Stimulated activated CD4-positive, alpha-beta T cell treated with anti-CD3 and anti-CD28 coated beads, TNF-alpha, amount 100 ng/mL, for 24 hours (primary cell): Measurements from ENCODE around the gene GHR.

Experiments
- DNase-seq, 3 experiments: peaks; one replicate each; pipeline ENCODE4 v3.0.0-alpha.2; 2020; ENCODE audit warnings: low read depth in 3 of 3

The GHR gene

DNA sequence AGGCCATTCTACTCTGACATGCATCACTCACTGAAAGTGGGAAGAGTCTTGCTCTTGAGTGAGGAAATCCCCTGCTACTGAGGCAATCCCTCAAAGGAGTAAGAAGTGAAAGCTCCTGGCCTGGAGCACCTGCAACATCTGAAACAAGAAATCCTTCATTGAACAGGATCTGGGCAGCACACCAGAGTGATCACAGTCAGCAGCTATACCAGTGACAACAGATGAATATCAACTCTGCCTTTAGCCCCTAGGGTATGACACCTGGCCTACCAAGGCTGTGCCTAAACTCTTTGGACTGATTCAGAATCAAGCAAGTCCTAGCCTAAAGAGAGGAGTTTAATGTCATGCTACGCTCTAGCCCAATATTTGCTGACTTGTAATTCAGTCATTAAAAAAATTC, 177.2 kb downstream of the GHR start:
- no peak for DNase-seq

DNA sequence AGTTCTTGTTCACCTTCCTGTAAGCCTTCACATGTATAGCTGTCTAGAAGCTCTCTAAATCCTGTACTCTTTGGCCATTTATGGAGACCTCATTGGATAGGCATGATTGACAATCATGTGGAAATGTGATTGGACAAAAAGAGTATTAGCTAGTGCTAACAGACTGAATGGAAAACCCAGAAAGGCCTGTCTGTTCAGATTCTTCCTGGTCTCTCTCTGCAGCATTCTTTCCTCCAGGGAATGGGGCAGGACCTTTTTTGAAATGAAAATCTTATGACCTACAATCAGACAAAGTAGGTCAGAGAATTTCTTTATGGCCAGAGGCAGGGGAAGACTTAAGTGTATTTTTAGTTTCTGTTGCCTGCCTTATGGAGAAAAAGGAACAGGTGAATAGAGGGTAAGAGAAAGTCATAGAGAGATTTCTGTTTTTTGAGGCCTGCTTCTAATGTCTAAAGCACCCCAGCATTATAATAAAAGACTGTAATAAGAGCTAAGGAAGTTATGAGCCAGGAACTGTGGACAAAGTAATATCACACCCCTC, 181.0 kb downstream of the GHR start:
- DNase-seq, result no peak

DNA sequence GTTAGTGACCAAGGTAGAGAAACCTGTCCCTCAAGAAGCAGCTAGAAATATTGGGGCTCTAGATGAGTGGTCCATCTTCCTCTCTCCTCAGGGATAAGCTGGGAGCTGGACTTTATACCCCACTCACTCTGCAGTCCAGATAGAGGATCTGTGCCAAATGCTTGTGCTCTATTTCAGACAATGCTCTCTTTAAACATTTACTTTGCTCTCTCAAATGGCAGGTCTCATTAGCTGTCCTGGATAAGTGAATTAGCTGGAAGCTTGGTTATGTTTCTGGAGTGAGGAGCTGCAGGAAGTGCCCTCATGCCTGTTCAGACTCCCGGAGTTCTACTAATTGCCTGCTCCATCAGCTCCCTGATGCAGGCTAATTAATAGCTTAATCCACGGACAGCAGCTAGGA, 182.3 kb downstream of the GHR start:
- no peak for DNase-seq

DNA sequence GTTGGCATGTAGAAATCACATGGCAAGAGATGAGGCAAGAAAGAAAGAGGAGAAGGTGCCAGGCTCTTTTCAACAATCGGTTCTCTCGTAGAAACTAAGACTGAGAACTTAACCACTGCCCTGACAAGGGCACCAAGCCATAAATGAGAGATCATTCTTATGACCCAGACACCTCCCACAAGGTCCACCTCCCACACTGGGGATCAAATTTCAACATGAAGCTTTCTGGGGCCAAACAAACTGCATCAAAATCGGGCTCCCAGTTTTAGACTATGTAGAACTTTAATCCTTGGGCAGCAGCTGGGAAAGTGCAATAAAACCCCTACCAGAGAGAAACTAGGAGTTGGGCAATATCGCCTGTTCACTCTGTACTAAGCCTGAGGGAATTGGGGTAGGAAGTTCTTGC, 183.2 kb downstream of the GHR start:
- DNase-seq, result no peak

DNA sequence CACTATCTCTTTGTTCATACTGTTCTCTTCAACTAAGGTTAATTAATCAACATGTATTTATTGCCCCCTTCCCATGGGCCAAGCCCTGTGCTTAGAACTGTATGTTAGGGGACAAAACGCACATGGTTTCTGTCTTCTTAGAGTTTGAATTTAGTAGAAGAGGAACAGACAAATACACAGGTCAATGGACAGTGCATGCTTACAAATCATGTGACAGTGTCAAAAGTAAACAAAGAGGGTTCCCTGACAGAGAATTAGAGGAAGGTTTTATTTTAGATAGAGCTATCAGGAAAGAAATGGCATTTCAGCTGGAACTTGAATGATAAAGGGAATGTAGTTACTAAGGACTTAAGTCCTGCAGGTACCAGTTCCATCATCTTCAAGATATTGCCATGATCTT, 188.2 kb downstream of the GHR start:
- DNase-seq, result no peak

DNA sequence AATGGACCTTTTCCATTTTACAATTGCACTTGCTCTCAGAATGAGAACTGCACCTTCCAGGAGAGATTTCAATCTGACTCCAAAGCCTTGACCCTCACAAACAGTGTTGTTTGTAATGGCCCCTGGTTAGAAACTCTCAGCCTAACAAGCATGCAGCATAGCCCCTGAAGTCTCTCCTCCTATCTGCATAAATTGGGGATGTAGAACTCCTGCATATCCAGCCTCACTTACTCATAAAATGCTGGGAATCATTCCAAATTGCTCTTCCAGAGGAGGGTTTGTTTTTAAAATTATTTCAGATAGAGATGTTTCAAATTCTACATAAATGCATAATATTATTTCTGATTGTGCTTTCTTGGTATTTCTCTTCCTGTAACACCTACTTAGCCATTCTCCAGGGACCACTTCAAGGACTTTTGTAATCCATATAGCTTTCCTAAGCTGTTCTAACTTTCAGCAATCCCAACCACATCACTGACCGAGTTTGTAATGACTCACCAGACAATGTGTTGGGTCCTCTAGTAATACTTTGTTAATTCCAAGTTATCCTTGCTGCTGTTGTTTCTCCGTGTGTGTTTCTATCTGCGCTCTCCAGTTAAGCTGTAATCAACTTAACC, 189.6 kb downstream of the GHR start:
- no peak for DNase-seq

DNA sequence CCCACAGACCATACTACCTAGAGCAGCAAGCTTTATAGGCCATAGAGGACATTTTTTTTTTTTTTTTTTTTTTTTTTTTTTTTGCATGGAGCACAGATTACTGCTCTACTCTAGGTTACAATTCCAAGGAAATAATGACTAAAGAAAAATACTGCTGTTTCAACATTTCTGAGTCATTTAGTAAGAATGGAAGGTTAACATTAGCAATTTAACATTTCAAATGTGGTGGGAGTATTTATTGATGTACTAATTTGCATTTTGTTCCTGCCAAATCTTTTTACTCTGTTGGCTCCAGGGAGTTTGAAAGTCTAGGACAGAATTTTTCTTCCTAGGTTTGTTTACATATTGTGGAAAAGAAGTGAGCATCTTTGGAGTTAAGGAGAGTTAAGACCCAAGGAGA, 191.3 kb downstream of the GHR start:
- no peak for DNase-seq

DNA sequence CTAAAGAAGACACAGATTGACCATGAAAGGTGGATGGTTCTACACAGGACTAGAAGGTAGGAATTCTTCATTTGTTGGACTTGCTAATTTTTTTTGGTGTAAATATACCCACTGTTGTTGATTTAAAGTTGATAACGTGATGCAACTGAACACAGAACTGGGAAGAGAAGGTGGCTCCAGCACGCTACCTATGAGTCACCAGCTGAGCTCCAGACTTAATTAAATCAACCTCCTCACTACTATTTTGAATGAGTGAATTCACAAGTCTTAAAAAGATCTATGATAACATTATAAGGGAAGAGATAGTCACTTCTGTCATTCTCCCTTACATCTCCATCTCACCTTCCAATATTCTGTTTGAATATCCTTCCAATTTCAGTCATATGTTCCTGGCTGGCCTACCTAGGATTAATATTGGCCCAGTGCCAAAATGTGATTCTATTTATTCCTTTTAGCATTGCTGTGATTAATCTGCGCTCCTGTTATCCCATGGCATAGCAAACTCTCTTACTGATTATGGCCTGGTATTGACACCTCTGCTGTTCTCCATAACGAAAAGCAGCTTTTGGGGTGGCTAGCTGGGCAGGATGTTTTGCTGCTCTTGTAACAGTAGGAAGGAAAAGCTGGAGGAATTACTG, 197.5 kb downstream of the GHR start:
- no peak for DNase-seq

DNA sequence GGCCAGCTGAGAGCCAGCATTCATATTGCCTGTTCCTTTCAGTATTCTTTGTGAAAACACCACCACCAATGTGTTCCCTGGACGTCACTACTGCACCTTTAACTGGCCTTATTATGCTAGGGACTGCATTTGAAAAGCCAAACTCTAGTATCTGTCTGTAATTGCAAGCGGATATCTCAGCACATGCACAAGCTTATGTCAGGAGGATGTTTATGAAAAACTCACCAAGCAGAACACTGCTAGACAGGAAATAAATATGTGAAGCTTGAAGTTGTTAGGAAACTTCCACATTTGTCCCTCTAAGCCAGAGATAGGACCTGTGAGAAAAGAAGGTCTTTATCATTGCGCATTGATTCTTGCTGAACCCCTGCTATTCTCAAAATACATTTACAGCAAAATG, 198.0 kb downstream of the GHR start:
- DNase-seq, result no peak

DNA sequence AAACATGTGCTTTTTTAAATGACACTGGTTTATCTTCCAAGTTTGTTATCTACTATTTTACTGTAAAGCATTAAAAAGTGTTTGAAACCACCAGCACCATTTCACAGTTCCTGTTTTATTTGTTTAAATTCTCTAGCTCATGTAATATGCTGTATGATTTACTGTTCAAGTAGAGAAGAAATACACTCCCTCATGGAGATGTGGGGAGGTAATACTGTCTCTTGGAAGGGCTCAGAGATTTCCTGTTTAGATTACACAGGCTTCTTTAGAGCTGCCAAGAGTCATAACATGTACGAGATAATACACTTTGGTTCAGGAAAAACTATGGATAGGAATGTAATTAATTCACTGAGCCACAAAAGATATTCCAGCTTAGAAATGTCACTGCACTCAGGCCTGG, 198.4 kb downstream of the GHR start:
- DNase-seq, result no peak

DNA sequence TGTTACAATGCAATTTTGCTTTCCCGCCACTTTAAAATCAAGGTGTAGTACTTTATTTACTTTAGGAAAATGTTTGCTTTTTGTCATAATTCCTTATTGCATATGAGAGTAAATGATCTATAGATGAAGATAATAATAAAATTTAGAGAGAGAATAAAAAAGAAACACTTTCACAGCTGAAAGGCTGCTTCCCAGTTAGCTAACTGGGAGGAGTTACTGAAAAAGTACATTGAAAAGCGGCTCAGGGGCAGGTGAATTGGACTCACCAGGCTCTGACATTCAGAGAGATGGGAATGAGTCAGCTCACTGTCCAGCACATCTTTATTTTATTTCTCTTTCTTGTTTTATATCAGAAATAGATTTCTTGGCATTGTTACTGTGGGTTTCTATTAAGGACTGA, 201.7 kb downstream of the GHR start:
- no peak for DNase-seq

DNA sequence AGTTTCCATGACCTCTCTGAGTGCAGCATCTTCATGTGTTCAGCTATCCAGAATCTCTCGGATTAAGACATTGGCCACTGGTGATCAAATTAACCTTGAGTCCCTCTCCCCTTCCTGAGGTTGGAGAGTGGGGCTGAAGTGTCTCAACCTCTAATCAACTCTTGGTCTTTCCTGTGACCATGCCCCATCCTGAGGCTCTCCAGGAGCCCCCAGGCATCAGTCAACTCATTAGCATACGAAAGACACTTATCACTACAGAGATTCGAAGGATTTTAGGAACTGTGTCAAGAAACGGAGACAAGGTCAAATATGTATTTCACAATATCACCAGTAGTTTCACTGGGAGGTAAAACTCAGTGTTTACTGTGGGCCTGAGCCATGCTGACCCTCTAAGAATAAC, 203.2 kb downstream of the GHR start:
- no peak for DNase-seq

DNA sequence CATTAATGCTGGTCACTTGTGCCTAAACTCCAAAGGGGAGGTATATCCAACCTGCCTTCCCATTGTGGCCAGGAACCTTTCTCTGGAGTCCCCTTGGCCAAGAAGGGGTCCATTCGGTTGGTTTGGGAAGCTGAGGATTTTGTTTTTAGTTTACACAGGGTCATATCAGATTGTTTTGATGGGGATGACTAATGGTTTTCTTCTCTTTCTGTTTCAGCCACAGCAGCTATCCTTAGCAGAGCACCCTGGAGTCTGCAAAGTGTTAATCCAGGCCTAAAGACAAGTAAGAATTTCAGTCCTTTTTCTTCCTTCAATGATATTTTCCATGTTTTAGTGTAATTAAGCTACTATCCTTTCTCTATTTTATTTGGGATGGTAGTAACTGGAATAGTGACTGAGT, 205.6 kb downstream of the GHR start:
- DNase-seq, result no peak

DNA sequence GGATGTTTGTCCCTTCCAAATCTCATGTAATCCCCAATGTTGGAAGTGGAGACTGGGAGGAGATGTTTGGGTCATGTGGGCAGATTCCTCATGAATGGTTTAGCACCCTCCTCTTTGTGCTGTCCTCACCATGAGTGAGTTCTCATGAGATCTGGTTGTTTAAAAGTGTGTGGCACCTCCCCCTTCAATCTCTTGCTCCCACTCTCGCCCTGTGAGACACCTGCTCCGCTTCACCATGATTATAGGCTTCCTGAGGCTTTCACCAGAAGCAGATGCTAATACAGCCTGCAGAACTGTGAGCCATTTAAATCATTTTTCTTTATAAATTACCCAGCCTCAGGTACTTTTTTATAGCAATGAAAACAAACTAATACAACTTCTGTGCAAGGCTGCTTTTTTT, 206.0 kb downstream of the GHR start:
- DNase-seq, result no peak

DNA sequence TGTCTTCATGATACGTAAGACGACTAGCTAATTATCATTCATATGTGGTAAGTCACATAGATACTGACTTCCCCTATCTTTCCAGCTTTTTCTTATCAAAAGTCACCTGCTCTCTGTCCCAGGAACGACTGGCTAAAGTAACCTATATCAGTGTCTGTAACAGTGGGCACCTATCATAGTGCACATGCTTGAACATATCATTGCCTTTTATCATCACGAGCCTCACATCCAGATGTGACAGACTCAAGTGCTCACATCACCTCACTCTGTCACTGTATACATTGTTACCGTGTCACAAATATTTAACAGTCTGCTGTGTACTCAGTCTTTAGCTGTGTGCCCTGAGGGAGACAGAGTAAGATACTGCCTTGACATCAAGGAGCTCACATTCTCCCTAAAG, 208.0 kb downstream of the GHR start:
- no peak for DNase-seq

DNA sequence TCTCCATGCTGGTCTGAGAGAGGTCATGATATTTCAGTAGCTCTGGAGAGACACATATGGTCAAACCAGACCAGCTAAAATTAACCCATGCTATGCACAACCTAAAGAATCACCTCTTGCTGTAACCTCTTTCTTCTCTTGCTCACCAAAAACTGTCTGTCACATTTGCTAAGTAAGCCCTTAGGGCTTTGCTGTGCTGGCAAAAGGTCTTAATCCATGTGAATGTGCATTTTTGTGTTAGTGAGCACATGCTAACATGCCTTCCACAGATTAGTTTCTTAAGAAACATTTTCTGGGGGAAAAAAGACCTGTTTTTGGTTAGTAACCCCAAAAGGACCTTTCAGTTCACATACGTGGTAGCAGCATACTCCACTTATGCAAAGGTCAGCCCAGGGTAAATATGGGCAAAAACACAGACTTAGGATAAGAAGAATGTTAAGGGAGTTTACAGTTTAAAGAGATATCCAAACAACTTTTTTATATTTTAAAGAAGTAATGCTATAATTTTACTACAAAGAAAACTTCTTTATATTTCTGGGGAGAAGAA, 209.2 kb downstream of the GHR start:
- no peak for DNase-seq

DNA sequence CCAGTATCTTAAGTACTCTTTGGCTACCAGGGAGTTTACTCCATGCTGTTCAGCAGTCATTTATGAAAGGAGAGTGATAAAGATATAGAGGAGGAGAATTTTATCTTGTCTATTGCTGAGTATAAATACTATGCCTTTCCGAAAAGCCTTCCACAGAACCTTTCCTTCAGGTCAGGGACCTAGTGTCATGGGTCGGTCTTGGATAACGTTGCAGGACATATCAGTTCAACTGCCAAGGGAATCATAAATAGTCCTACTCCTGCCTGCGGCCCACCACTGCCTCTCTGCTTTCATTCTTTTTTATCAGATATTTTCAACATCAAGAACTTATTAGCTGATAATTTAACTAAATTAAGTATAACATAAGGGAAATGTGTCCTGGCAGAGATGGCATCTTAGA, 211.3 kb downstream of the GHR start:
- no peak for DNase-seq

DNA sequence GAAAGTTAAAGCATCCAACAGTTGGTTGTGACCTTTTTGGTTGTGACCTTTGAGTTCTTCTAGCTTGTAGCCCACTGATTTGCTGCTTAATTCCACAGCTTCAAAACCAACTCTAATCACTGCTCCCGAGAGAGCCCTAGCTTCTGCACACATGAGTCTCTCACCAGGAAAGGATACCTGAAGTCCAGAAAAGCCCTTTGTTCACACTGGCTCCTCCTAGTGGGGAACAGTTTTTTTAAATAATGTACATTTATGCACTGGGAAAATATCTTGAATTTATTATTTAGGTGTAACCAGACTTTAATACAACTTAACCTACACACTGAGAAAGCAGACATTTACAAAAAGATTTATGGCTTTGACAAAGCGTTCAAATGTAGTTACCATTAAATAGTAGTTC, 213.2 kb downstream of the GHR start:
- no peak for DNase-seq

DNA sequence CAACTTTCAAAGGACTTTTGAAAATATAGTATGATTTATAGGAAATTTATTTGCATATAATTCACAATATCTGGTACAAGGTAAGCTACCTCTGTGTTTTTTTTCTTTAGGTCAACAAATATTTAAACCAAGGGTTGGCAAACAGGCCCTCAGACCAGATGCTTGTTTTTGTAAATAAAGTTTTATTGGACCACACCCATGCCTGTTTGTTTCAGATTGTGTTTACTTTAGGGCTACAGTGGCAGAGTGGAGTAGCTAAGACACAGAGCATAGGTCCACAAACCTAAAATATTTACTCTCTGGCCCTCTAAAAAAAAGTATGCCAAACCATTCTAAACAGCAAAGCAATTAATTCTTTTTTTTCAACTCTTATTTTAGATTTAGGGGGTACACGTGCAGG, 213.7 kb downstream of the GHR start:
- DNase-seq, result no peak

DNA sequence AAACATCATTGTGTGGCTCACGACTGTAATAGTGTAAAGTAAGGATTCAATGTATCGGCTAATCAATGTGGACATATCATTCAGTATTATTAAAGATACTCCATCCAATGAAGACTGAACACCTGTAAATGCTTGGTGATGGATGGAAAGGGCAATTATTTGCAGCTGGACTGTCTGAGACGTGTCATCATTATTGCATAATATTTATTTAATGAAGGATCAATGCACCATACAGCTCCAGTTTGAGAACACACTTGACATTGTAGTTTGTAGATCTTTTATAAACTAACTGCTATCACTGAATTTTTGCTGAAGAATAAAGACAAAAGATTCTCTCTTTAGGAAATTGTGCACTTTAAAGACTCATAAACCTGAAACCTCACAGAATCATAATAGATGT, 215.7 kb downstream of the GHR start:
- DNase-seq, result no peak

DNA sequence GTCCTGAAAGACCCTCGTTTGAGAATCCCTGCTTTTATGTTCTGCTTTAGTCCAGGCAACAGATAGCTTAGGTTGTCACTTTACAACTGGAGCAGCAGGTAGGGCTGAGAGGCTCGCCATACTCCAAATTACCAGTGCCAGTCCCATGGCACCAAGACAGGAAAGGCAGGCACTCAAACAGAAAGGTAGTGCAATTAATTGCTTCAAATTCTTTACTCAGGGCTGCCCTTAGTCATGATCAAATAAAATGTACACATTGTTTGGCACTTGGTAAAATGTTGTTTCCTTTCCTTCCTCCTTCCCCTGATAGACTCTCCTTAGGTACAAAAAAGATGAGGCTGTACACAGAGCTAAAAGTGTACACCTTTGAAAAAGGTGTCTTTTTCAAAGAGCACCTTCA, 217.6 kb downstream of the GHR start:
- no peak for DNase-seq

DNA sequence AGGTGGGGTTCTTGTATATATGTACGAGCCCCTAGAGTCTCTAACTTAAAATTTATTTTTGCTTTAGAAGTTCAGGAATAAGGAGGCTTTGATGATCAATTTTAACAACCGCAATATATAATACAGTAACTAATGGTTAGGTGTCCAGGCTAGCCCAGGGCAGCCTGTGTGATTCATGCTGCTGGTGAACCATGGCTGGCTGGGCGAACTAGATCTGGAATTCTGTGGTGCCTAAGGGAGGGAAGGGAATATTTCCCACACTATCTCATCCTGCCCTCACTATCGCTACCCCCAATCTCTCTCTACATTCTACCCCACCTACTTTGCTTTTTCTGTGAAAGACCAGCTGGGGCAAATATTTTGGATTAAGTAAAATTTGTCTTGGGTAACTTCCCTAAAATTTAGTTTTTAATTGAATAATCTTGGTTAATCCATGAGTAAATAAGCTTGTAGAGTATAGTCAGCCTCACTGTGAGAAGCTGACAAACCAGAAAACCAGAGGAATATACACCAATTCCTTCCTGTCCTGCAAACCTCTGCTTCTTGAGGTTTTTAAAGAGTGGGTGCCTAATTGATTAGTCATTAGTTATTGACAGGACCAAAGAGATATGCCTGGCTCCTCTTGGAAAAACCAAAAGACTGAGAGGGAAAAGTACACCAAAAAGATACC, 218.2 kb downstream of the GHR start:
- no peak for DNase-seq

DNA sequence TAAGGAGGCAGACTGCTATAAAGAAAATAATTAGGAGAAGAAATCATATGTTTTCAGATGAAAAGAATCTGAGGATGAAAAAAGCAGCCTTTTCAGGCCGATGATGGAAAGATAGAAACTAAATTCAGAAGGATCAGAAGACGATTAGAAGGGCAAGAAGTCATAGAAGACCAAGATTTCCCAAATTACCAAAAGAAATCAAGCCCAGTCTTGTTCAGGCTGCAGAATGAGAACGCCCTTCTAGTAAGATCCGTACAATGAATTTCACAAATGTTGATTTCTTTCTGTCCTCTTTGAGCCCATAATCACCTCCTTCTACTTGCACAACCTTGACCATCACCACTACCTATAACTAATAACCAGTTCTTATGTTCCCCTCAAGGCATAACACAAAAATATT, 218.8 kb downstream of the GHR start:
- DNase-seq, result no peak
